MM.1S (cell line): ENCODE measurements around the gene PLA2G3.

Experiments
- DNase-seq: peaks from one replicate; pipeline ENCODE4 v3.0.0-alpha.2; 2015
- H2AFZ ChIP-seq: fragments of 300-600 bp; sonication (generic); 2 replicates; pipeline ENCODE4 v1.6.0; 2016; ENCODE audit warnings: antibody characterized with exemption, low read length
- H3F3A ChIP-seq: fragments of 300-600 bp; sonication (generic); 2 replicates; pipeline ENCODE4 v1.6.1; 2016; ENCODE audit warnings: mild to moderate bottlenecking, antibody characterized with exemption, low read length, moderate library complexity, mixed read lengths; ENCODE audit not compliant: insufficient read depth
- H3K27ac ChIP-seq: fragments of 300-600 bp; sonication (generic); 2 replicates; pipeline ENCODE4 v1.5.1; 2016; ENCODE audit warnings: mild to moderate bottlenecking, low read length
- H3K27me3 ChIP-seq: fragments of 300-600 bp; sonication (generic); replicated peaks from 2 replicates; pipeline ENCODE4 v1.6.0; 2016; ENCODE audit warnings: low read length; ENCODE audit not compliant: insufficient read depth
- H3K36me3 ChIP-seq: fragments of 300-600 bp; sonication (generic); replicated peaks from 2 replicates; pipeline ENCODE4 v1.6.1; 2016; ENCODE audit warnings: mild to moderate bottlenecking, low read length, mixed read lengths; ENCODE audit not compliant: insufficient read depth
- H3K4me1 ChIP-seq: fragments of 300-600 bp; sonication (generic); 2 replicates; pipeline ENCODE4 v1.6.1; 2016; ENCODE audit warnings: low read length, mixed read lengths
- H3K4me2 ChIP-seq: fragments of 300-600 bp; sonication (generic); 2 replicates; pipeline ENCODE4 v1.6.0; 2016; ENCODE audit warnings: low read depth, low read length
- H3K4me3 ChIP-seq: fragments of 300-600 bp; sonication (generic); 2 replicates; pipeline ENCODE4 v1.5.1; 2016; ENCODE audit warnings: low read length, mixed read lengths
- H3K79me2 ChIP-seq: fragments of 300-600 bp; sonication (generic); 2 replicates; pipeline ENCODE4 v1.6.1; 2016; ENCODE audit warnings: mixed run types, low read length, mixed read lengths
- H3K9ac ChIP-seq: fragments of 300-600 bp; sonication (generic); 2 replicates; pipeline ENCODE4 v1.6.1; 2016; ENCODE audit warnings: low read length, mixed read lengths
- H3K9me2 ChIP-seq: fragments of 300-600 bp; sonication (generic); replicated peaks from 2 replicates; pipeline ENCODE4 v1.6.1; 2016; ENCODE audit warnings: mild to moderate bottlenecking, low read length, mixed read lengths; ENCODE audit not compliant: insufficient read depth
- H3K9me3 ChIP-seq: fragments of 300-600 bp; sonication (generic); replicated peaks from 2 replicates; pipeline ENCODE4 v1.6.1; 2016; ENCODE audit warnings: mild to moderate bottlenecking, low read length, mixed read lengths; ENCODE audit not compliant: insufficient read depth
- H4K20me1 ChIP-seq: fragments of 300-600 bp; sonication (generic); 2 replicates; pipeline ENCODE4 v1.6.1; 2016; ENCODE audit warnings: mild to moderate bottlenecking, low read length, moderate library complexity, mixed read lengths; ENCODE audit not compliant: insufficient read depth
- EZH2 ChIP-seq: fragments of 300-600 bp; sonication (generic); optimal IDR thresholded peaks from 2 replicates; pipeline ENCODE3; 2017; ENCODE audit warnings: low read depth, mild to moderate bottlenecking, antibody characterized with exemption, low read length, mixed read lengths
- EZH2phosphoT487 ChIP-seq: fragments of 300-600 bp; sonication (generic); IDR thresholded peaks from 2 replicates; pipeline ENCODE4 v1.6.1; 2018; ENCODE audit warnings: antibody characterized with exemption, low read length
- TF ChIP-seq, protein P1 (sequence below): fragments of 300-600 bp; sonication (generic); IDR thresholded peaks from 2 replicates; pipeline ENCODE4 v1.5.1; 2016; ENCODE audit warnings: antibody characterized with exemption, low read length, mixed read lengths

PLA2G3 gene

GRCh38 chr22:31136155-31136554, 4.2 kb downstream of the PLA2G3 start:
- Histone ChIP-seq H3K4me1 (no peaks in the 10 kb centered on the region), H3K9me3 (no peaks in the 10 kb centered on the region), H3F3A (no peaks in the 10 kb centered on the region), H4K20me1 (no peaks in the 10 kb centered on the region), H3K9ac (no peak overlapping the region), H2AFZ (no peak overlapping the region), H3K79me2 (no peaks in the 10 kb centered on the region), H3K36me3 (no peaks in the 10 kb centered on the region), H3K27me3 (peaks cover 5% of the 10 kb centered on the region; the same call in 1 of the 2 replicates), H3K4me2 (no peak overlapping the region), H3K4me3 (no peak overlapping the region), H3K9me2 (no peaks in the 10 kb centered on the region), H3K27ac (no peak overlapping the region)
- TF ChIP-seq EZH2phosphoT487, result no peak
- no peak for DNase-seq

- Histone ChIP-seq H3K4me3 (no peak overlapping the region), H3K36me3 (no peaks in the 10 kb centered on the region)
- DNase-seq, result no peak
Measured at GRCh38 chr22:31135706-31136105, 4.6 kb downstream of the PLA2G3 start.

GRCh38 chr22:31134688-31135087, 5.6 kb downstream of the PLA2G3 start:
- Histone ChIP-seq H3F3A (no peaks in the 10 kb centered on the region), H3K9me2 (no peaks in the 10 kb centered on the region), H3K36me3 (no peaks in the 10 kb centered on the region), H3K9me3 (no peaks in the 10 kb centered on the region), H3K79me2 (no peaks in the 10 kb centered on the region), H3K4me2 (no peak overlapping the region), H4K20me1 (no peaks in the 10 kb centered on the region), H3K27ac (no peak overlapping the region), H3K27me3 (peaks cover 5% of the 10 kb centered on the region; the same call in 1 of the 2 replicates), H3K4me3 (no peak overlapping the region), H3K4me1 (no peaks in the 10 kb centered on the region), H2AFZ (no peak overlapping the region), H3K9ac (no peak overlapping the region)
- DNase-seq, result no peak
- TF ChIP-seq EZH2phosphoT487, result no peak
- TF ChIP-seq, protein P1, sequence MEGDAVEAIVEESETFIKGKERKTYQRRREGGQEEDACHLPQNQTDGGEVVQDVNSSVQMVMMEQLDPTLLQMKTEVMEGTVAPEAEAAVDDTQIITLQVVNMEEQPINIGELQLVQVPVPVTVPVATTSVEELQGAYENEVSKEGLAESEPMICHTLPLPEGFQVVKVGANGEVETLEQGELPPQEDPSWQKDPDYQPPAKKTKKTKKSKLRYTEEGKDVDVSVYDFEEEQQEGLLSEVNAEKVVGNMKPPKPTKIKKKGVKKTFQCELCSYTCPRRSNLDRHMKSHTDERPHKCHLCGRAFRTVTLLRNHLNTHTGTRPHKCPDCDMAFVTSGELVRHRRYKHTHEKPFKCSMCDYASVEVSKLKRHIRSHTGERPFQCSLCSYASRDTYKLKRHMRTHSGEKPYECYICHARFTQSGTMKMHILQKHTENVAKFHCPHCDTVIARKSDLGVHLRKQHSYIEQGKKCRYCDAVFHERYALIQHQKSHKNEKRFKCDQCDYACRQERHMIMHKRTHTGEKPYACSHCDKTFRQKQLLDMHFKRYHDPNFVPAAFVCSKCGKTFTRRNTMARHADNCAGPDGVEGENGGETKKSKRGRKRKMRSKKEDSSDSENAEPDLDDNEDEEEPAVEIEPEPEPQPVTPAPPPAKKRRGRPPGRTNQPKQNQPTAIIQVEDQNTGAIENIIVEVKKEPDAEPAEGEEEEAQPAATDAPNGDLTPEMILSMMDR, result no peak
- TF ChIP-seq EZH2, result no peak

More at GRCh38 chr22:31135706-31136105, 4.6 kb downstream of the PLA2G3 start:
- Histone ChIP-seq H2AFZ (no peak overlapping the region), H3K9me3 (no peaks in the 10 kb centered on the region), H4K20me1 (no peaks in the 10 kb centered on the region), H3K9ac (no peak overlapping the region), H3K9me2 (no peaks in the 10 kb centered on the region), H3K79me2 (no peaks in the 10 kb centered on the region), H3K27me3 (peaks cover 5% of the 10 kb centered on the region; the same call in 1 of the 2 replicates), H3K4me1 (no peaks in the 10 kb centered on the region), H3F3A (no peaks in the 10 kb centered on the region), H3K4me2 (no peak overlapping the region), H3K27ac (no peak overlapping the region)
- TF ChIP-seq, protein P1, result no peak
- TF ChIP-seq EZH2 (no peak), EZH2phosphoT487 (no peak)

DNA sequence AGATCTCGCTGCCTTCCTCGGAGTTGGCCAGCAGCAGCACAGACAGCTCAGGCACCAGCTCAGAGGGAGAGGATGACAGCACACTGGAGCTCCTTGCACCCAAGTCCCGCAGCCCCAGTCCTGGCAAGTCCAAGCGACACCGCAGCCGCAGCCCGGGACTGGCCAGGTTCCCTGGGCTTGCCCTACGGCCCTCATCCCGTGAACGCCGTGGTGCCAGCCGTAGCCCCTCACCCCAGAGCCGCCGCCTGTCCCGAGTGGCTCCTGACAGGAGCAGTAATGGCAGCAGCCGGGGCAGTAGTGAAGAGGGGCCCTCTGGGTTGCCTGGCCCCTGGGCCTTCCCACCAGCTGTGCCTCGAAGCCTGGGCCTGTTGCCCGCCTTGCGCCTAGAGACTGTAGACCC, 6.4 kb downstream of the PLA2G3 start:
- H3K4me1 ChIP-seq, result no peaks in the 10 kb centered on the region
- no peak overlapping the region for H3K4me2 ChIP-seq
- H3K79me2 ChIP-seq, result no peaks in the 10 kb centered on the region
- H3K27me3 ChIP-seq, result no peaks in the 10 kb centered on the region
- H3K36me3 ChIP-seq, result no peaks in the 10 kb centered on the region
- no peaks in the 10 kb centered on the region for H3K9me2 ChIP-seq
- no peaks in the 10 kb centered on the region for H4K20me1 ChIP-seq
- H3K9me3 ChIP-seq, result no peaks in the 10 kb centered on the region
- DNase-seq, result no peak
- no peak overlapping the region for H2AFZ ChIP-seq
- no peak overlapping the region for H3K9ac ChIP-seq
- no peak overlapping the region for H3K27ac ChIP-seq
- TF ChIP-seq EZH2phosphoT487 (no peak), EZH2 (no peak)
- TF ChIP-seq, protein P1, result no peak
- no peaks in the 10 kb centered on the region for H3F3A ChIP-seq
- H3K4me3 ChIP-seq, result no peak overlapping the region
